GM23338 (cell line): Measurements from ENCODE around the gene MPP3. TPM values are rescaled to one million over a fixed set of nuclear protein-coding genes. Genes with fewer than 3 reads are reported as not detected.

Experiments
- ATAC-seq: fragments of 200-7000 bp; cut with Tn5 transposase; 3 replicates; pipeline ENCODE4 v1.9.1; 2020
- DNase-seq: peaks from one replicate; pipeline ENCODE4 v3.0.0-alpha.2; 2015; ENCODE audit warnings: low spot score
- H2AFZ ChIP-seq: fragments of 200-600 bp; sonication (generic); 2 replicates; pipeline ENCODE4 v1.8.0; 2016; ENCODE audit warnings: antibody characterized with exemption, mild to moderate bottlenecking, moderate library complexity
- H3F3A ChIP-seq: fragments of 200-600 bp; sonication (generic); replicated peaks from 2 replicates; pipeline ENCODE4 v1.8.0; 2017; ENCODE audit warnings: antibody characterized with exemption, mixed run types, low read depth
- H3K27ac ChIP-seq: fragments of 200-600 bp; sonication (generic); 2 replicates; pipeline ENCODE4 v1.6.1; 2016; ENCODE audit warnings: low read depth
- H3K27me3 ChIP-seq: fragments of 200-600 bp; sonication (generic); 2 replicates; pipeline ENCODE4 v1.8.0; 2016; ENCODE audit warnings: mild to moderate bottlenecking, mixed run types, moderate library complexity; ENCODE audit not compliant: insufficient read depth
- H3K36me3 ChIP-seq: fragments of 200-600 bp; sonication (generic); 2 replicates; pipeline ENCODE4 v1.8.0; 2016; ENCODE audit warnings: mild to moderate bottlenecking; ENCODE audit not compliant: insufficient read depth
- H3K4me1 ChIP-seq: fragments of 200-600 bp; sonication (generic); 2 replicates; pipeline ENCODE4 v1.8.0; 2016; ENCODE audit warnings: mild to moderate bottlenecking, moderate library complexity; ENCODE audit not compliant: insufficient read depth
- H3K4me2 ChIP-seq: fragments of 200-600 bp; sonication (generic); 2 replicates; pipeline ENCODE4 v1.7.1; 2017; ENCODE audit warnings: mixed run types
- H3K4me3 ChIP-seq: fragments of 200-600 bp; sonication (generic); 2 replicates; pipeline ENCODE4 v1.6.1; 2016; ENCODE audit warnings: mixed run types
- H3K79me2 ChIP-seq: fragments of 200-600 bp; sonication (generic); replicated peaks from 2 replicates; pipeline ENCODE4 v1.8.0; 2017; ENCODE audit warnings: mild to moderate bottlenecking; ENCODE audit not compliant: insufficient read depth
- H3K9me2 ChIP-seq: fragments of 200-600 bp; sonication (generic); 2 replicates; pipeline ENCODE4 v1.8.0; 2017; ENCODE audit not compliant: insufficient read depth
- H4K20me1 ChIP-seq: fragments of 200-600 bp; sonication (generic); replicated peaks from 2 replicates; pipeline ENCODE4 v1.8.0; 2017; ENCODE audit warnings: mild to moderate bottlenecking; ENCODE audit not compliant: insufficient read depth
- H3K27ac Mint-ChIP-seq: 2 replicates; pipeline ENCODE4 v1.8.0; 2020; ENCODE audit warnings: inconsistent platforms, mild to moderate bottlenecking, moderate library complexity, mixed read lengths
- H3K27me3 Mint-ChIP-seq: 3 replicates; pipeline ENCODE4 v1.8.0; 2022; ENCODE audit warnings: low read depth, mild to moderate bottlenecking, moderate library complexity, mixed read lengths, inconsistent platforms; ENCODE audit not compliant: insufficient read depth, poor library complexity
- H3K36me3 Mint-ChIP-seq: 3 replicates; pipeline ENCODE4 v1.8.0; 2021; ENCODE audit warnings: low read depth, mild to moderate bottlenecking, inconsistent platforms, moderate library complexity, mixed read lengths
- H3K4me1 Mint-ChIP-seq: 3 replicates; pipeline ENCODE4 v1.8.0; 2020; ENCODE audit warnings: mild to moderate bottlenecking, inconsistent platforms, mixed read lengths
- H3K4me3 Mint-ChIP-seq: 3 replicates; pipeline ENCODE4 v1.8.0; 2021; ENCODE audit warnings: moderate library complexity, mild to moderate bottlenecking, inconsistent platforms, mixed read lengths
- H3K9me3 Mint-ChIP-seq: 3 replicates; pipeline ENCODE4 v1.8.0; 2020; ENCODE audit warnings: moderate library complexity, mild to moderate bottlenecking, inconsistent platforms, mixed read lengths
- EZH2 ChIP-seq: fragments of 200-600 bp; sonication (generic); IDR thresholded peaks from one replicate; pipeline ENCODE4 v1.8.0; 2017; ENCODE audit warnings: antibody characterized with exemption, mild to moderate bottlenecking, low read depth; ENCODE audit not compliant: unreplicated experiment
- REST ChIP-seq: IDR thresholded peaks from one replicate; pipeline ENCODE4 v1.6.1; 2018; ENCODE audit warnings: antibody characterized with exemption; ENCODE audit not compliant: unreplicated experiment
- ZNF331 ChIP-seq: fragments of 250-450 bp; sonication (Bioruptor Pico); IDR thresholded peaks from 2 replicates; pipeline ENCODE4 v1.5.0; 2020; ENCODE audit warnings: low read depth, mild to moderate bottlenecking, moderate library complexity
- ZNF462 ChIP-seq: fragments of 250-450 bp; sonication (Bioruptor Pico); IDR thresholded peaks from 2 replicates; pipeline ENCODE4 v1.5.0; 2020; ENCODE audit warnings: mild to moderate bottlenecking, moderate library complexity
- polyA plus RNA-seq: library from polyadenylated mRNA; unstranded; fragments of >200 nt; fragmentation: Nextera tagmentation; extraction: Ambion mirVana; gene quantifications from 2 replicates; pipeline ENCODE4 v1.2.1, GENCODE V29; 2016
- total RNA-seq: library from RNA; depleted of rRNA; stranded (reverse); fragments of >200 nt; shearing (Covaris generic); gene quantifications from 2 replicates; pipeline ENCODE4 v1.2.3, GENCODE V29; 2014

The MPP3 gene
- total and polyA plus RNA-seq, 2 experiments from 2014 or later: 6.6 to 7.4 TPM

GRCh38 chr17:43825567-43825966 lies 7.4 kb downstream of the MPP3 start (continued):
- TF ChIP-seq ZNF462 (CRISPR knock-in tag): no peak
- no peak for TF ChIP-seq ZNF331 (CRISPR knock-in tag)
- TF ChIP-seq REST: no peak
- no peak for TF ChIP-seq EZH2

- Histone ChIP-seq H3K4me1 (no peaks in the 10 kb centered on the region), H3K4me2 (no peak overlapping the region), H2AFZ (no peak overlapping the region), H3K4me3 (no peak overlapping the region), H3K36me3 (no peaks in the 10 kb centered on the region), H3K9me2 (no peaks in the 10 kb centered on the region), H4K20me1 (no peaks in the 10 kb centered on the region; the same call in 1 of the 2 replicates), H3K27me3 (no peaks in the 10 kb centered on the region), H3K79me2 (no peaks in the 10 kb centered on the region), H3F3A (no peaks in the 10 kb centered on the region), H3K27ac (no peak overlapping the region)
- no peaks in the 10 kb centered on the region for H3K9me3 Mint-ChIP-seq
- no peak overlapping the region for H3K27ac Mint-ChIP-seq
- peaks cover 4% of the 10 kb centered on the region; the same call in 1 of the 3 replicates for H3K36me3 Mint-ChIP-seq
- H3K4me1 Mint-ChIP-seq: no peaks in the 10 kb centered on the region
- DNase-seq (no peak), ATAC-seq (no peak)
- no peaks in the 10 kb centered on the region for H3K27me3 Mint-ChIP-seq
- H3K4me3 Mint-ChIP-seq: no peak overlapping the region
- TF ChIP-seq ZNF462 (CRISPR knock-in tag): no peak
Measured at GRCh38 chr17:43823350-43824084, 9.4 kb downstream of the MPP3 start.
